Body of pancreas (tissue), 4 donors: ENCODE results near the gene CRACR2B. TPM values are rescaled to one million over a fixed set of nuclear protein-coding genes. Genes with fewer than 3 reads are reported as not detected.

Source experiments
- ATAC-seq: fragments of 150-250 bp; one replicate; pipeline ENCODE4 v1.9.1; 2016
- DNase-seq, 4 donors: peaks; one replicate each; pipeline ENCODE4 v3.0.0-alpha.2; 2019
- H3K27ac ChIP-seq, 4 donors: fragments of 200-600 bp; sonication (generic); 1 replicate in 3 of 4; 2 replicates in 1 of 4; pipeline versions ENCODE4 v1.5.1 to v1.6.1; 2016 to 2019; ENCODE audit warnings: mild to moderate bottlenecking in 1 of 4, mixed read lengths in 1 of 4, moderate library complexity in 1 of 4
- H3K27me3 ChIP-seq, 2 donors: fragments of 200-600 bp; sonication (generic); one replicate each; pipeline ENCODE4 v1.6.0; 2016; ENCODE audit warnings: mild to moderate bottlenecking in 1 of 2
- H3K36me3 ChIP-seq, 2 donors: fragments of 200-600 bp; sonication (generic); replicated peaks in 1 of 2; 2 replicates each; pipeline ENCODE4 v1.5.1; 2016; ENCODE audit warnings: low read depth in 2 of 2; ENCODE audit not compliant: insufficient read depth in 1 of 2
- H3K4me1 ChIP-seq: fragments of 200-600 bp; sonication (generic); one replicate; pipeline ENCODE4 v1.6.0; 2016
- H3K4me3 ChIP-seq, 2 donors: fragments of 200-600 bp; sonication (generic); 1 replicate in 1 of 2; 2 replicates in 1 of 2; pipeline ENCODE4 v1.5.1; 2016 to 2019
- H3K9me3 ChIP-seq, 3 donors: fragments of 200-600 bp; sonication (generic); 1 replicate in 2 of 3; 2 replicates in 1 of 3; pipeline ENCODE4 v1.5.1; 2016
- POLR2A ChIP-seq, 3 donors: fragments of 450-650 bp; IDR thresholded peaks; one replicate each; pipeline ENCODE4 v1.6.1; 2016; ENCODE audit warnings: antibody characterized with exemption in 3 of 3, mild to moderate bottlenecking in 2 of 3
- WGBS, 2 donors: methylation state at CpG; one replicate each; pipeline ENCODE4 v1.1.5; 2017; 5-methylcytosine and 5-hydroxymethylcytosine counted together
- intact Hi-C: fragments of 100-400 bp; cut with DNase I; formaldehyde crosslinking; loops from one replicate; pipeline ENCODE4 v1.15.1; 2023
- total RNA-seq, 2 donors: library from RNA; depleted of rRNA; stranded (reverse); fragments of >200 nt; gene quantifications; one replicate each; pipeline ENCODE4 v1.1.0, GENCODE V29; 2016
- TF ChIP-seq, protein P1 (sequence below), 7 experiments: fragments of 450-650 bp in 4 of 7; fragments of 200-600 bp in 3 of 7; sonication (generic) in 3 of 7; IDR thresholded peaks; one replicate each; pipeline ENCODE4 v1.5.1; 2016 to 2019; ENCODE audit warnings: antibody characterized with exemption in 7 of 7

The CRACR2B gene
- total RNA-seq, 2 donors from 2014 or later: 134 to 368 TPM

DNA sequence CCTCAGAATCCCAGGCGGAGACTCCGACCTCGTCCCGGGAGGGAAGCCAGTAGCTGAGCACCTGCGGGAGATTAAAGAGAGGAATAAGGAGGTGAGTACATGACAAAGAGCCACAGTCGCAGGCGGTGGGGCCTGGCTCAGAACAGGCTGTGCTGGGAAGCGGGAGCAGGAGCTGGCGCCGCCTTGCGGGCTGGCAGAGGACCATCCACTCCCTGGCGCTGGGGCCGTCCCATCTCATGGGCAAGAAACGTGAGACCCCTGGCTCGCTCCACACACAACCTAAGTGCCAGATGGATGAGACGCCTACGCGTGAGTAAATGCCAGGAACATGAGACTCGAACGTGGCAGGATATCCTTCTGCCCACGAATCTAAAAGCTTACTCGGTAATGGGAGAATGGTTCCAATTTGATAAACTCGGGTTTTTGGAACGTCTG lies 44.1 kb upstream of the CRACR2B start:
- WGBS, 2 donors: 8 to 28% methylated on average over 21 to 24 of the region's 24 CpGs
- ATAC-seq (peak; percentile 94), DNase-seq (peak; percentile 84 to 93 (median 90))
- Histone ChIP-seq H3K27ac (peak overlapping the region in 3 of 4 donors; percentile 29 to 61 (median 59)), H3K9me3 (no peaks in the 10 kb centered on the region), H3K4me1 (peaks cover 17% of the 10 kb centered on the region), H3K36me3 (no peaks in the 10 kb centered on the region), H3K4me3 (no peak overlapping the region), H3K27me3 (no peaks in the 10 kb centered on the region)
- intact Hi-C loops: no loop called here
- peak in 2 of 3 donors; percentile 52 for TF ChIP-seq POLR2A (IDR thresholded peaks at IDR 0.05)
- TF ChIP-seq, protein P1, sequence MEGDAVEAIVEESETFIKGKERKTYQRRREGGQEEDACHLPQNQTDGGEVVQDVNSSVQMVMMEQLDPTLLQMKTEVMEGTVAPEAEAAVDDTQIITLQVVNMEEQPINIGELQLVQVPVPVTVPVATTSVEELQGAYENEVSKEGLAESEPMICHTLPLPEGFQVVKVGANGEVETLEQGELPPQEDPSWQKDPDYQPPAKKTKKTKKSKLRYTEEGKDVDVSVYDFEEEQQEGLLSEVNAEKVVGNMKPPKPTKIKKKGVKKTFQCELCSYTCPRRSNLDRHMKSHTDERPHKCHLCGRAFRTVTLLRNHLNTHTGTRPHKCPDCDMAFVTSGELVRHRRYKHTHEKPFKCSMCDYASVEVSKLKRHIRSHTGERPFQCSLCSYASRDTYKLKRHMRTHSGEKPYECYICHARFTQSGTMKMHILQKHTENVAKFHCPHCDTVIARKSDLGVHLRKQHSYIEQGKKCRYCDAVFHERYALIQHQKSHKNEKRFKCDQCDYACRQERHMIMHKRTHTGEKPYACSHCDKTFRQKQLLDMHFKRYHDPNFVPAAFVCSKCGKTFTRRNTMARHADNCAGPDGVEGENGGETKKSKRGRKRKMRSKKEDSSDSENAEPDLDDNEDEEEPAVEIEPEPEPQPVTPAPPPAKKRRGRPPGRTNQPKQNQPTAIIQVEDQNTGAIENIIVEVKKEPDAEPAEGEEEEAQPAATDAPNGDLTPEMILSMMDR (IDR thresholded peaks at IDR 0.05): peak; percentile 54 to 85 (median 79)

DNA sequence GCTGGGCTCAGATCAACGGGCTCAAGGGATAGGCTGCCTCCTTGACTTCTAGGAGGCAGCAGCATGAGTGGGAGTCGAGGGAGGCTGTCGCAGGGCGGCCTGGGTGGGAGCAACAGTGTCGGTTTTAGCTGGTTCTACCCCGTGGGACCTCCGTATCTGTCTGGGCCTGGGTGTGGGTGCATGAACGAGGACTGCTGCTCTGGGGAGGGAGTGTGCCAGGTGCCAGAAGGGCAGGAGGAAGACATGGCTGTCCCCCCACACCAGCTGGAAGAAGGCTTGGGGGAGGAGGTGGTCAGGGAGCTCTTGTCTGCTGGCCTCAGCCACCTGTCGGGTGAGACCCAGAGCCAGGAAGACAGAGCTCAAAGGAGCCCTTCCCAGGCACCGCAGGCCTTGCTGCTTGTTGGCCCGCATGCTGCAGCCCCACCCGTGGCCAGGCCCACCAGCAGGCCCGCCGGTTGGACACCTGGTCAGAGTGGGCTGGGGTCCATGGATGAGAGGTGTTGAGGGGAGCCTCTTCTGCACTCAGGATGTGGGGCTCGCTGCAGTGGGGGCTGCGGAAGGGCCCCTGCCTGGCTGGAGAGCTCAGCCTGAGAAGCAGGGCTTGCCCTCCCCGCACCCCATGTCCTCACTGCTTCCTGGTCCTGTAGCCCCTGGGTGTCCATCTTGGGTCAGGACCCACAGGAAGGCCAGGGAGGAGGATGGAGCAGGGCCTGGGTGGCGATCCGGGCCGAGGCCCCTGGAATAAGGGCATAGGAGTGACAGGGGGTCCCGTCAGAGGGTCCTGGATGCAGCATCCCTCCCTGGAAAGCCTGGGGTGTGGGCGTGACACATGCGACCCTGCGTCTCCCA lies 41.3 kb upstream of the CRACR2B start:
- intact Hi-C loops: no loop called here
- no peak for ATAC-seq
- WGBS, 2 donors: 67 to 76% methylated on average over 10 to 23 of the region's 24 CpGs
- H3K36me3 ChIP-seq: no peaks in the 10 kb centered on the region
- H3K27ac ChIP-seq: no peak overlapping the region
- no peak overlapping the region for H3K4me3 ChIP-seq
- no peaks in the 10 kb centered on the region for H3K27me3 ChIP-seq
- DNase-seq: no peak
- TF ChIP-seq, protein P1 (IDR thresholded peaks at IDR 0.05): no peak
- no peak for TF ChIP-seq POLR2A (IDR thresholded peaks at IDR 0.05)
- H3K9me3 ChIP-seq: no peaks in the 10 kb centered on the region
- H3K4me1 ChIP-seq: peaks cover 13% of the 10 kb centered on the region

DNA sequence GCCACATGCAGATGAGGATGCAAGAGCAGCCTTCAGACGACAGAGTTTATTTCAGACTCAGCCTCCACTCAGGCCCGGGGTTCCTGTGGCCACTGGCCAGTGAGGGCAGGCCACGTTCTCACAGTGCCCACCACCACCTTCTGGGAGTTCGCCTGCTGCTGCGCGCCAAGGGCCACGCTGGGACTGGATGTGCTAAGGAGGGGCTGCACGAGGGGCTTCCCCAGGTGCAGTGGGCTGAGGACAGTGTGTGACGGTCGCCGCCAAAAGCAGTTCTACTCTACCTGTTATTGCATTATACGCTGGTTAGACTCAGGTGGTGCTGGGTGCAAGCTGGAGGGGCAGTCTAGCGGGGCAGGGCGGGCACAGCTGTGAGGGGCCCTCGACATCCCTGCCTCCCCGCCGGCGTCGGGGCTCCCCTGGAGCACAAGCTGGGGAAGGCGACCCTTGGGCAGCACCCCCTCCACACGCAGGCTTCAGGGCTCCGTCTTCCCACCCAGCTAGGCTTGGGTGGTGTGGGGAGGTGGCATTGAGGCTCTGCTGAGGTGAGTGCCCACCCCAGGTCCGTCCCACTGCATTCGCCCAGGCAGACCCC lies 40.5 kb upstream of the CRACR2B start:
- intact Hi-C loops: no loop called here
- no peak for DNase-seq
- H3K4me1 ChIP-seq: peaks cover 13% of the 10 kb centered on the region

DNA sequence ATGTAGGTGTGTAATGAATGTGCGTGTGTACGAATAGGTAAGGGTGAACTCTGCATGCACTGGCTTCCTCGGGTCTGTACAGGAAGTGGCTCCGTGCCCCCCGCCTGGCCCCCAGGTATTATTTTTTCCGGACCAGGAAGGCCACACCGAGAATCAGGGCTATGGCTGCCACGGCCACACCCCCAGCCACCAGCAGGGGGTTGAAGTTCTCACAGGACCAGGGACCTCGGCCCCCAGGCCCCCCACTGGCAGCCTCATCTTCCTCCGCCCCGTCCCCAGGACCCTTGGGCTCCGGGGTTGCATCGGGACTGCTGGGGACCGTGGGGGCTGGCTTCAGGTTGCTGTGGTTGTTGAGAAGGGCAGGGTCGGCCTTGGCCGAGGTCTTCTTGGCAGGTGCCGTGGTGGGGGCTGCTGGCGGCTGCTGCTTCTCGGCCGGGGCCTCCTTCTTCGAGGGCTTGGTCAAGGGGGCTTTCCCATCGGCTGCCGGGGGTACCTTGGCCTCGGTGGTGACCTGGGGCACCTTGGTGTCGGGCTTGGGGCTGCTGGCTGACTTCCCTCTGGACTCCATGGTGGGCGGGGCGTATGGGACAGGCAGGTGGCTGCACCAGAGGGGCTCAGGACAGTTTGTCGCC lies 39.6 kb upstream of the CRACR2B start:
- no peak for TF ChIP-seq POLR2A (IDR thresholded peaks at IDR 0.05)
- TF ChIP-seq, protein P1 (IDR thresholded peaks at IDR 0.05): no peak
- intact Hi-C loops: no loop called here
- no peak for DNase-seq
- no peak overlapping the region for H3K27ac ChIP-seq
- no peak overlapping the region for H3K4me3 ChIP-seq
- no peaks in the 10 kb centered on the region for H3K9me3 ChIP-seq
- ATAC-seq: no peak
- H3K36me3 ChIP-seq: peaks cover 0 to 5% of the 10 kb centered on the region in 2 donors
- peaks cover 19% of the 10 kb centered on the region for H3K4me1 ChIP-seq
- WGBS, 2 donors: 53 to 60% methylated on average over 6 to 17 of the region's 28 CpGs
- H3K27me3 ChIP-seq: no peaks in the 10 kb centered on the region

More for the DNA sequence above, 40.5 kb upstream of the CRACR2B start:
- no peak overlapping the region for H3K4me3 ChIP-seq
- TF ChIP-seq, protein P1 (IDR thresholded peaks at IDR 0.05): no peak
- no peak for TF ChIP-seq POLR2A (IDR thresholded peaks at IDR 0.05)
- no peaks in the 10 kb centered on the region for H3K9me3 ChIP-seq
- WGBS, 2 donors: 83 to 93% methylated on average over 11 to 24 of the region's 24 CpGs
- no peaks in the 10 kb centered on the region for H3K27me3 ChIP-seq
- peaks cover 0 to 5% of the 10 kb centered on the region in 2 donors for H3K36me3 ChIP-seq
- no peak for ATAC-seq
- H3K27ac ChIP-seq: no peak overlapping the region
